ENCODE results near the gene TIAL1. TPM values are rescaled to one million over a fixed set of nuclear protein-coding genes. Genes with fewer than 3 reads are reported as not detected.

Gene TIAL1
- total and polyA plus RNA-seq, 2 of the 13 experiments (the other 11 are each of a cell fraction or from before 2014, with no cell fraction given), result 31.5 to 148 TPM

DNA sequence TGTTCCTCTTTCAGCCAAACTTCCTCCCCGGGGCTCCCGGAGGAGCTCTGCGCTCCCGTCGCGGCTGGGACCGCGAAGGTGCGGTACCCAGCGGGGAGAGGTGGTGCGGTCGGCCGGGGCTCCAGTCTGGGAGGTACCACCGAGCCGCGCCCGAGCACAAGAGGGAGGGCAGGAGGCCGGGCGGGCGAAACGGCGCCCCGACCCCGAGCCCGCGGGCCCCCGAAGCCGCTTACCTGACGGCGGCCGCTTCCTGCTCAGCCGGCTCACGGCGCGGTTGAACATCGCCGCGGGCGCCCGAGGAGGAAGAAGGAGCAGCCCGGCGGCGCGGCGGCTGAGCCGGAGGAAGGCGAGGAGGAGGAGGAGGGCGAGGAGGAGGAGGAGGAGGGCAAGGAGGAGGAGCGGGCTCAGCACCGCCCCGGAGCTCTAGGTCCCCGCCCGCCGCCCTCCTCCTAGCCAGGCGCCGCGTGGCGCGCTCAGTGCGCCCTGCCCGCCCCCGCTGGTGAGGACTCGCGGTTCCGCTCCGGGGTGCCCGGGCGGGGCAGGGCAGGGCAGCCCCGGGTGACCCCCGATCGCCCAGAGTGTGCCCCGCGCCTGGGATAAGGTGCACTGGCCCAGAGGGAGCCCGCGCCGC is 54.3 kb downstream of the TIAL1 start, which contains the start of gene RGS10 (continued):
- TF ChIP-seq, protein P1, sequence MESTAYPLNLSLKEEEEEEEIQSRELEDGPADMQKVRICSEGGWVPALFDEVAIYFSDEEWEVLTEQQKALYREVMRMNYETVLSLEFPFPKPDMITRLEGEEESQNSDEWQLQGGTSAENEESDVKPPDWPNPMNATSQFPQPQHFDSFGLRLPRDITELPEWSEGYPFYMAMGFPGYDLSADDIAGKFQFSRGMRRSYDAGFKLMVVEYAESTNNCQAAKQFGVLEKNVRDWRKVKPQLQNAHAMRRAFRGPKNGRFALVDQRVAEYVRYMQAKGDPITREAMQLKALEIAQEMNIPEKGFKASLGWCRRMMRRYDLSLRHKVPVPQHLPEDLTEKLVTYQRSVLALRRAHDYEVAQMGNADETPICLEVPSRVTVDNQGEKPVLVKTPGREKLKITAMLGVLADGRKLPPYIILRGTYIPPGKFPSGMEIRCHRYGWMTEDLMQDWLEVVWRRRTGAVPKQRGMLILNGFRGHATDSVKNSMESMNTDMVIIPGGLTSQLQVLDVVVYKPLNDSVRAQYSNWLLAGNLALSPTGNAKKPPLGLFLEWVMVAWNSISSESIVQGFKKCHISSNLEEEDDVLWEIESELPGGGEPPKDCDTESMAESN (CRISPR knock-in tag; conservative IDR thresholded peaks at IDR 0.05), result 0 out of 2 replicates have a peak, but pooled peaks have one; percentile 38
- TF ChIP-seq SMAD9 (CRISPR knock-in tag; IDR thresholded peaks at IDR 0.05) (no peak), ZNF816 (CRISPR knock-in tag; IDR thresholded peaks at IDR 0.05; ENCODE audit: borderline replicate concordance) (no peak), SOX6 (IDR thresholded peaks at IDR 0.05) (no peak), SOX6 (CRISPR knock-in tag; IDR thresholded peaks at IDR 0.05) (no peak), POLR2G (IDR thresholded peaks at IDR 0.05; ENCODE audit: low read depth, low read length) (peak; percentile 52; the same call in 1 of the 2 replicates), ZNF616 (CRISPR knock-in tag; IDR thresholded peaks at IDR 0.05; ENCODE audit: low read depth) (no peak), ARNT2 (CRISPR knock-in tag; IDR thresholded peaks at IDR 0.05; ENCODE audit: low read depth) (0 out of 2 replicates have a peak, but pooled peaks have one; percentile 6), ZNF30 (CRISPR knock-in tag; IDR thresholded peaks at IDR 0.05) (no peak), ZNF746 (CRISPR knock-in tag; IDR thresholded peaks at IDR 0.05) (peak; percentile 19; the same call in 1 of the 2 replicates), ATM (IDR thresholded peaks at IDR 0.05; ENCODE audit: borderline replicate concordance) (no peak)
- TF ChIP-seq, protein P2, sequence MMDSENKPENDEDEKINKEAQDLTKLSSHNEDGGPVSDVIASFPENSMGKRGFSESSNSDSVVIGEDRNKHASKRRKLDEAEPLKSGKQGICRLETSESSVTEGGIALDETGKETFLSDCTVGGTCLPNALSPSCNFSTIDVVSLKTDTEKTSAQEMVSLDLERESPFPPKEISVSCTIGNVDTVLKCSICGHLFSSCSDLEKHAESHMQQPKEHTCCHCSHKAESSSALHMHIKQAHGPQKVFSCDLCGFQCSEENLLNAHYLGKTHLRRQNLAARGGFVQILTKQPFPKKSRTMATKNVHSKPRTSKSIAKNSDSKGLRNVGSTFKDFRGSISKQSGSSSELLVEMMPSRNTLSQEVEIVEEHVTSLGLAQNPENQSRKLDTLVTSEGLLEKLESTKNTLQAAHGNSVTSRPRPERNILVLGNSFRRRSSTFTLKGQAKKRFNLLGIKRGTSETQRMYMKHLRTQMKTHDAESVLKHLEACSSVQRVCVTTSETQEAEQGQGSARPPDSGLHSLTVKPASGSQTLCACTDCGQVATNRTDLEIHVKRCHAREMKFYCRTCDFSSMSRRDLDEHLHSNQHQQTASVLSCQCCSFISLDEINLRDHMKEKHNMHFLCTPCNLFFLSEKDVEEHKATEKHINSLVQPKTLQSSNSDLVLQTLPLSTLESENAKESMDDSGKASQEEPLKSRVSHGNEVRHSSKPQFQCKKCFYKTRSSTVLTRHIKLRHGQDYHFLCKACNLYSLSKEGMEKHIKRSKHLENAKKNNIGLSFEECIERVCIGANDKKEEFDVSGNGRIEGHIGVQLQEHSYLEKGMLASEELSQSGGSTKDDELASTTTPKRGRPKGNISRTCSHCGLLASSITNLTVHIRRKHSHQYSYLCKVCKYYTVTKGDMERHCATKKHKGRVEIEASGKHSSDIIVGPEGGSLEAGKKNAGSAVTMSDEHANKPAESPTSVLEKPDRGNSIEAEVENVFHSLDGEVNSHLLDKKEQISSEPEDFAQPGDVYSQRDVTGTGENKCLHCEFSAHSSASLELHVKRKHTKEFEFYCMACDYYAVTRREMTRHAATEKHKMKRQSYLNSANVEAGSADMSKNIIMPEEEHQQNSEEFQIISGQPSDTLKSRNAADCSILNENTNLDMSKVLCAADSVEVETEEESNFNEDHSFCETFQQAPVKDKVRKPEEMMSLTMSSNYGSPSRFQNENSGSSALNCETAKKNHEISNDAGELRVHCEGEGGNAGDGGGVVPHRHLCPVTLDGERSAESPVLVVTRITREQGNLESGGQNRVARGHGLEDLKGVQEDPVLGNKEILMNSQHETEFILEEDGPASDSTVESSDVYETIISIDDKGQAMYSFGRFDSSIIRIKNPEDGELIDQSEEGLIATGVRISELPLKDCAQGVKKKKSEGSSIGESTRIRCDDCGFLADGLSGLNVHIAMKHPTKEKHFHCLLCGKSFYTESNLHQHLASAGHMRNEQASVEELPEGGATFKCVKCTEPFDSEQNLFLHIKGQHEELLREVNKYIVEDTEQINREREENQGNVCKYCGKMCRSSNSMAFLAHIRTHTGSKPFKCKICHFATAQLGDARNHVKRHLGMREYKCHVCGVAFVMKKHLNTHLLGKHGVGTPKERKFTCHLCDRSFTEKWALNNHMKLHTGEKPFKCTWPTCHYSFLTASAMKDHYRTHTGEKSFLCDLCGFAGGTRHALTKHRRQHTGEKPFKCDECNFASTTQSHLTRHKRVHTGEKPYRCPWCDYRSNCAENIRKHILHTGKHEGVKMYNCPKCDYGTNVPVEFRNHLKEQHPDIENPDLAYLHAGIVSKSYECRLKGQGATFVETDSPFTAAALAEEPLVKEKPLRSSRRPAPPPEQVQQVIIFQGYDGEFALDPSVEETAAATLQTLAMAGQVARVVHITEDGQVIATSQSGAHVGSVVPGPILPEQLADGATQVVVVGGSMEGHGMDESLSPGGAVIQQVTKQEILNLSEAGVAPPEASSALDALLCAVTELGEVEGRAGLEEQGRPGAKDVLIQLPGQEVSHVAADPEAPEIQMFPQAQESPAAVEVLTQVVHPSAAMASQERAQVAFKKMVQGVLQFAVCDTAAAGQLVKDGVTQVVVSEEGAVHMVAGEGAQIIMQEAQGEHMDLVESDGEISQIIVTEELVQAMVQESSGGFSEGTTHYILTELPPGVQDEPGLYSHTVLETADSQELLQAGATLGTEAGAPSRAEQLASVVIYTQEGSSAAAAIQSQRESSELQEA (CRISPR knock-in tag; IDR thresholded peaks at IDR 0.05; ENCODE audit: not compliant biosample characterization), result no peak
- TF ChIP-seq, protein P3, sequence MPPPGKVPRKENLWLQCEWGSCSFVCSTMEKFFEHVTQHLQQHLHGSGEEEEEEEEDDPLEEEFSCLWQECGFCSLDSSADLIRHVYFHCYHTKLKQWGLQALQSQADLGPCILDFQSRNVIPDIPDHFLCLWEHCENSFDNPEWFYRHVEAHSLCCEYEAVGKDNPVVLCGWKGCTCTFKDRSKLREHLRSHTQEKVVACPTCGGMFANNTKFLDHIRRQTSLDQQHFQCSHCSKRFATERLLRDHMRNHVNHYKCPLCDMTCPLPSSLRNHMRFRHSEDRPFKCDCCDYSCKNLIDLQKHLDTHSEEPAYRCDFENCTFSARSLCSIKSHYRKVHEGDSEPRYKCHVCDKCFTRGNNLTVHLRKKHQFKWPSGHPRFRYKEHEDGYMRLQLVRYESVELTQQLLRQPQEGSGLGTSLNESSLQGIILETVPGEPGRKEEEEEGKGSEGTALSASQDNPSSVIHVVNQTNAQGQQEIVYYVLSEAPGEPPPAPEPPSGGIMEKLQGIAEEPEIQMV (CRISPR knock-in tag; IDR thresholded peaks at IDR 0.05; ENCODE audit: low read depth), result no peak
- TF ChIP-seq, protein P4, sequence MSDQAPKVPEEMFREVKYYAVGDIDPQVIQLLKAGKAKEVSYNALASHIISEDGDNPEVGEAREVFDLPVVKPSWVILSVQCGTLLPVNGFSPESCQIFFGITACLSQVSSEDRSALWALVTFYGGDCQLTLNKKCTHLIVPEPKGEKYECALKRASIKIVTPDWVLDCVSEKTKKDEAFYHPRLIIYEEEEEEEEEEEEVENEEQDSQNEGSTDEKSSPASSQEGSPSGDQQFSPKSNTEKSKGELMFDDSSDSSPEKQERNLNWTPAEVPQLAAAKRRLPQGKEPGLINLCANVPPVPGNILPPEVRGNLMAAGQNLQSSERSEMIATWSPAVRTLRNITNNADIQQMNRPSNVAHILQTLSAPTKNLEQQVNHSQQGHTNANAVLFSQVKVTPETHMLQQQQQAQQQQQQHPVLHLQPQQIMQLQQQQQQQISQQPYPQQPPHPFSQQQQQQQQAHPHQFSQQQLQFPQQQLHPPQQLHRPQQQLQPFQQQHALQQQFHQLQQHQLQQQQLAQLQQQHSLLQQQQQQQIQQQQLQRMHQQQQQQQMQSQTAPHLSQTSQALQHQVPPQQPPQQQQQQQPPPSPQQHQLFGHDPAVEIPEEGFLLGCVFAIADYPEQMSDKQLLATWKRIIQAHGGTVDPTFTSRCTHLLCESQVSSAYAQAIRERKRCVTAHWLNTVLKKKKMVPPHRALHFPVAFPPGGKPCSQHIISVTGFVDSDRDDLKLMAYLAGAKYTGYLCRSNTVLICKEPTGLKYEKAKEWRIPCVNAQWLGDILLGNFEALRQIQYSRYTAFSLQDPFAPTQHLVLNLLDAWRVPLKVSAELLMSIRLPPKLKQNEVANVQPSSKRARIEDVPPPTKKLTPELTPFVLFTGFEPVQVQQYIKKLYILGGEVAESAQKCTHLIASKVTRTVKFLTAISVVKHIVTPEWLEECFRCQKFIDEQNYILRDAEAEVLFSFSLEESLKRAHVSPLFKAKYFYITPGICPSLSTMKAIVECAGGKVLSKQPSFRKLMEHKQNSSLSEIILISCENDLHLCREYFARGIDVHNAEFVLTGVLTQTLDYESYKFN (CRISPR knock-in tag; conservative IDR thresholded peaks at IDR 0.05), result no peak

Data from HepG2 (cell line).